NCI-H1092 (cell line): Measurements from ENCODE around the gene KLF11.
"Not testable (repeated sequence)": the region's sequence is repeated elsewhere in the genome, so short reads cannot be mapped to it uniquely, and the experiment has no call there.

Experiments used
- DNase-seq: peaks from one replicate; lab custom pipeline; 2025; lab: John Stamatoyannopoulos, UW

The KLF11 gene

GRCh38 chr2:10085043-10085667 lies 41.8 kb downstream of the KLF11 start:
- no peak for DNase-seq

- no peak for DNase-seq
These were observed 42.3 kb downstream of the KLF11 start for GRCh38 chr2:10085668-10086059.

GRCh38 chr2:10086950-10087349 lies 43.6 kb downstream of the KLF11 start:
- no peak for DNase-seq

- no peak for DNase-seq
These were observed 44.0 kb downstream of the KLF11 start for GRCh38 chr2:10087360-10087759.

GRCh38 chr2:10089565-10090190 lies 46.3 kb downstream of the KLF11 start:
- no peak for DNase-seq

GRCh38 chr2:10091182-10091888 lies 48.0 kb downstream of the KLF11 start:
- no peak for DNase-seq

GRCh38 chr2:10091889-10092244 lies 48.5 kb downstream of the KLF11 start:
- DNase-seq: not testable (repeated sequence)

- no peak for DNase-seq
These were observed 51.0 kb downstream of the KLF11 start for GRCh38 chr2:10094271-10094814.

- DNase-seq: no peak
These were observed 51.8 kb downstream of the KLF11 start for GRCh38 chr2:10095175-10095574.

GRCh38 chr2:10096641-10097040 lies 53.3 kb downstream of the KLF11 start:
- DNase-seq: no peak

GRCh38 chr2:10097352-10098148 lies 54.2 kb downstream of the KLF11 start:
- DNase-seq: no peak

GRCh38 chr2:10101491-10101890 lies 58.1 kb downstream of the KLF11 start:
- DNase-seq: no peak

- DNase-seq: no peak
These were observed 59.8 kb downstream of the KLF11 start for GRCh38 chr2:10103179-10103578.
